HepG2 (cell line): ENCODE data around the gene RASSF4. TPM values are rescaled to one million over a fixed set of nuclear protein-coding genes. Genes with fewer than 3 reads are reported as not detected.
A peak's percentile ranks its signal among the peaks of the same experiment; 100 is the strongest.

Experiments used
- ATAC-seq: fragments of 200-7000 bp; cut with Tn5 transposase; 3 replicates; pipeline ENCODE4 v1.9.1; 2020; ENCODE audit warnings: mild to moderate bottlenecking, moderate library complexity
- BruUV-seq: library from RNA; stranded (reverse); fragments of 400-500 nt; replicated peaks from 2 replicates; lab custom pipeline; 2021; lab: Mats Ljungman, UMichigan
- CTCF ChIA-PET: fragments of 300-600 bp; formaldehyde crosslinking; extraction: SDS; loops from one replicate; lab custom pipeline; 2021; ENCODE audit warnings: low total read pairs, inconsistent platforms, low intra/inter-chr PET ratio; lab: Yijun Ruan, JAX
- POLR2A ChIA-PET: fragments of 350-600 bp; sonication (Branson Sonifier 250); formaldehyde crosslinking; loops from one replicate; lab custom pipeline; 2020; ENCODE audit warnings: antibody characterized with exemption, inconsistent platforms; lab: Yijun Ruan, JAX
- DNase-seq: peaks from one replicate; pipeline ENCODE4 v3.0.0-alpha.2; 2015; ENCODE audit warnings: low spot score
- FAIRE-seq: peaks from 3 replicates; lab custom pipeline; 2011; peaks lifted over from hg19 to GRCh38; lab: Jason Lieb, UNC
- H2AFZ ChIP-seq: one replicate; pipeline ENCODE4 v1.6.1; 2011; ENCODE audit warnings: low read length, inconsistent platforms
- H3K27ac ChIP-seq: fragments of 300-600 bp; 3 replicates; pipeline ENCODE4 v1.8.0; 2011; ENCODE audit warnings: mixed run types, mild to moderate bottlenecking, mixed read lengths, low read length, inconsistent platforms; ENCODE audit not compliant: insufficient read depth; ENCODE audit errors: extremely low read length
- H3K27me3 ChIP-seq, 2 experiments: fragments of 200-600 bp in 1 of 2; 2 replicates in 1 of 2; 3 replicates in 1 of 2; pipeline versions ENCODE4 v1.6.0 to v1.8.0; 2011; ENCODE audit warnings: low read length in 2 of 2, mild to moderate bottlenecking in 2 of 2, moderate library complexity in 2 of 2, inconsistent platforms in 1 of 2; ENCODE audit not compliant: insufficient read depth in 2 of 2, control insufficient read depth in 1 of 2
- H3K36me3 ChIP-seq, 2 experiments: fragments of 200-600 bp in 1 of 2; replicated peaks in 1 of 2; 2 replicates in 1 of 2; 3 replicates in 1 of 2; pipeline versions ENCODE4 v1.5.1 to v1.8.0; 2011; ENCODE audit warnings: low read length in 2 of 2, inconsistent platforms in 1 of 2; ENCODE audit not compliant: insufficient read depth in 2 of 2, control insufficient read depth in 1 of 2
- H3K4me1 ChIP-seq: 2 replicates; pipeline ENCODE4 v1.5.1; 2012; ENCODE audit warnings: low read length, inconsistent platforms; ENCODE audit not compliant: insufficient read depth
- H3K4me2 ChIP-seq: 2 replicates; pipeline ENCODE4 v1.6.0; 2011; ENCODE audit warnings: low read depth, low read length, inconsistent platforms
- H3K4me3 ChIP-seq, 3 experiments: fragments of 200-600 bp in 1 of 3; sonication (generic), shearing (Covaris generic) in 1 of 3; replicated peaks in 1 of 3; 2 replicates each; pipeline ENCODE4 v1.5.1; 2011 to 2016; ENCODE audit warnings: low read length in 3 of 3, inconsistent platforms in 2 of 3, low read depth in 2 of 3, mild to moderate bottlenecking in 2 of 3, control low read depth in 1 of 3, mixed read lengths in 1 of 3; ENCODE audit not compliant: insufficient read depth in 1 of 3
- H3K79me2 ChIP-seq: one replicate; pipeline ENCODE4 v1.6.1; 2011; ENCODE audit warnings: low read length, inconsistent platforms; ENCODE audit not compliant: insufficient read depth
- H3K9ac ChIP-seq: 2 replicates; pipeline ENCODE4 v1.6.0; 2011; ENCODE audit warnings: mild to moderate bottlenecking, low read depth, low read length, inconsistent platforms; ENCODE audit not compliant: insufficient read depth
- H3K9me3 ChIP-seq: 2 replicates; pipeline ENCODE4 v1.5.1; 2012; ENCODE audit warnings: mild to moderate bottlenecking, low read length
- H4K20me1 ChIP-seq: 2 replicates; pipeline ENCODE4 v1.6.0; 2011; ENCODE audit warnings: inconsistent platforms, mild to moderate bottlenecking, low read length, moderate library complexity; ENCODE audit not compliant: insufficient read depth
- DPF2 ChIP-seq: sonication (generic); formaldehyde crosslinking; IDR thresholded peaks from 2 replicates; pipeline ENCODE4 v1.4.0; 2020; ENCODE audit warnings: mild to moderate bottlenecking, low read depth, missing genetic modification reagents, borderline replicate concordance
- FOXA3 ChIP-seq: IDR thresholded peaks from 2 replicates; pipeline ENCODE4 v1.6.1; 2016; ENCODE audit warnings: missing genetic modification reagents, missing compliant biosample characterization
- HCFC1 ChIP-seq: fragments of 150-350 bp; IDR thresholded peaks from 2 replicates; pipeline ENCODE4 v1.6.1; 2014; ENCODE audit warnings: low read depth, low read length
- PHF5A ChIP-seq: IDR thresholded peaks from one replicate; pipeline ENCODE4 v1.6.1; 2018; ENCODE audit warnings: low read depth, missing genetic modification reagents; ENCODE audit not compliant: unreplicated experiment
- TBX3 ChIP-seq: fragments of 450-650 bp; IDR thresholded peaks from 2 replicates; pipeline ENCODE4 v1.6.1; 2017; ENCODE audit warnings: antibody characterized with exemption, mild to moderate bottlenecking, inconsistent platforms, borderline replicate concordance
- THAP7 ChIP-seq: sonication (generic); formaldehyde crosslinking; IDR thresholded peaks from 2 replicates; pipeline ENCODE4 v1.8.1; 2023; ENCODE audit warnings: mild to moderate bottlenecking, missing genetic modification reagents
- ZBTB43 ChIP-seq: sonication (generic); formaldehyde crosslinking; conservative IDR thresholded peaks from 2 replicates; pipeline ENCODE4 v1.4.0; 2020; ENCODE audit warnings: missing genetic modification reagents
- ZBTB8A ChIP-seq: sonication (generic); formaldehyde crosslinking; IDR thresholded peaks from 2 replicates; pipeline ENCODE4 v1.4.0; 2020; ENCODE audit warnings: mild to moderate bottlenecking, low read depth, missing genetic modification reagents, borderline replicate concordance
- ZNF512B ChIP-seq: sonication (generic); formaldehyde crosslinking; IDR thresholded peaks from 2 replicates; pipeline ENCODE4 v1.5.1; 2020; ENCODE audit warnings: missing genetic modification reagents, mild to moderate bottlenecking, borderline replicate concordance
- ZNF83 ChIP-seq: sonication (generic); formaldehyde crosslinking; IDR thresholded peaks from 2 replicates; pipeline ENCODE4 v1.4.0; 2020; ENCODE audit warnings: missing genetic modification reagents, mild to moderate bottlenecking, borderline replicate concordance
- WGBS: methylation state at CpG from one replicate; pipeline ENCODE4 v1.1.6; 2017; ENCODE audit warnings: low lambda C conversion rate; 5-methylcytosine and 5-hydroxymethylcytosine counted together
- in situ Hi-C: cut with HindIII; loops from 2 replicates; pipeline ENCODE4 v1.10.0; 2017; ENCODE audit warnings: low pct_unique_long_range_greater_than_20kb; ENCODE audit not compliant: extremely low pct_ligation_motif_present
- intact Hi-C: fragments of 100-400 bp; cut with micrococcal nuclease; formaldehyde crosslinking; loops from one replicate; pipeline ENCODE4 v1.10.0; 2022; ENCODE audit not compliant: unreplicated experiment
- polyA plus RNA-seq, 8 experiments: library from polyadenylated mRNA; depleted of rRNA in 3 of 8; stranded (reverse) in 7 of 8; unstranded in 1 of 8; fragments of >200 nt; fragmentation: Illumina TruSeq in 4 of 8; extraction: Trizol in 4 of 8; gene quantifications; 2 replicates each; pipeline versions ENCODE4 v1.2.1 to v1.2.3, GENCODE V29; 2011 to 2016; ENCODE audit warnings: low read depth in 4 of 8, missing spikeins in 1 of 8, mixed read lengths in 1 of 8; ENCODE audit not compliant: insufficient read depth in 1 of 8
- total RNA-seq, 5 experiments: library from RNA; depleted of rRNA; stranded (reverse); fragments of >200 nt; fragmentation: Illumina TruSeq; extraction: Trizol; gene quantifications; 2 replicates each; pipeline ENCODE4 v1.2.3, GENCODE V29; 2016; ENCODE audit warnings: low read depth in 1 of 5

Gene RASSF4
- total and polyA plus RNA-seq, 2 of the 13 experiments (the other 11 are each of a cell fraction or from before 2014, with no cell fraction given) = 34.0 to 51.7 TPM

- TF ChIP-seq ZNF512B (CRISPR knock-in tag) (no peak), FOXA3 (CRISPR knock-in tag) (peak; percentile 35; the same call in 1 of the 2 replicates)
These were observed 4.4 kb downstream of the RASSF4 start (continued) for GRCh38 chr10:44963772-44964633.

GRCh38 chr10:44965104-44965503, 5.5 kb downstream of the RASSF4 start:
- Histone ChIP-seq H3K27me3 (no peaks in the 10 kb centered on the region; a peak in 1 of 5 replicates), H3K4me1 (peaks cover 82% of the 10 kb centered on the region), H3K36me3 (peaks cover 6 to 20% of the 10 kb centered on the region in 2 experiments; a peak in 4 of 5 replicates), H4K20me1 (peaks cover 9% of the 10 kb centered on the region; the same call in 1 of the 2 replicates), H3K9ac (peak overlapping the region; percentile 19; the same call in 1 of the 2 replicates), H3K4me2 (peak overlapping the region; percentile 95), H2AFZ (no peak overlapping the region), H3K79me2 (peaks cover 78% of the 10 kb centered on the region), H3K4me3 (no peak overlapping the region), H3K9me3 (no peaks in the 10 kb centered on the region), H3K27ac (peak overlapping the region; percentile 80)
- no TSS peak for BruUV-seq
- POLR2A ChIA-PET = interaction anchor here (1.5 to 13.2 kb wide), 7 partner anchors 12 to 31 kb away, joined by 4 to 407 read pairs (median 12); partner anchors contain the start of gene DEPP1
- FAIRE-seq = no peak
- 100% methylated on average over 1 of the region's 1 CpG for WGBS
- no peak for DNase-seq
- CTCF ChIA-PET = no interaction called here
- TF ChIP-seq ZBTB8A (no peak), ZNF83 (CRISPR knock-in tag) (no peak), DPF2 (no peak), ZBTB43 (CRISPR knock-in tag) (no peak), TBX3 (no peak), THAP7 (CRISPR knock-in tag) (no peak), PHF5A (CRISPR knock-in tag) (no peak), HCFC1 (no peak)
- intact Hi-C loops = loop anchor here (2.0 kb wide), 1 partner anchor 14 kb away; no protein-coding TSS in a partner anchor
- in situ Hi-C loops = loop anchor here (25.0 kb wide), 1 partner anchor 1553 kb away; the partner anchor contains the start of gene HNRNPF
- no peak for ATAC-seq
